ENCODE data around the gene KIFAP3.

KIFAP3 gene

DNA sequence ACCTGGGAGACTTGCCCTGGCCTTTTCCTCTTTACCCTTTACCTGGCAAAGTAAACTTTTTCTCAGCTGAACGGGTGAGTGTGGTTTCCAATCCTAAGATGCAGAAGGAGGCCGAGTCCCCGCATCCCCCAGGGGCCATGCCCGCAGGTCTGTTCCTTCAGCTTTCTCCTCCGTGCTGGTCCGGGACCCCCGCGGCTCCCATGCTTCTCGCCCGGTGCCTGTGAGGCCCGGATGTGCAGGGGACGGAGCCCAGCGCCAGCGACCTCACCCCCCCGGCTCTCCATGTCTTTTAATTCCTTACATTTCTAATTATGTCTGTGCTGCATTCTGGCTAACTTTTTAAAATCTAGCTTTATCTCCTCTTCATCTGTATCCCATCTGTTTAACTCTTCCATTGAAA lies 159.3 kb downstream of the KIFAP3 start:
- Histone ChIP-seq H3K4me2 (ENCODE audit: low read length) (no peak overlapping the region), H3K4me1 (ENCODE audit: control insufficient read depth, low read length) (no peaks in the 10 kb centered on the region), H3K9me2 (replicated peaks; ENCODE audit: control insufficient read depth, low read length) (no peaks in the 10 kb centered on the region), H3K9me3 (ENCODE audit: control insufficient read depth, insufficient read depth, low read length) (no peaks in the 10 kb centered on the region), H3K36me3 (ENCODE audit: control insufficient read depth, low read length) (no peaks in the 10 kb centered on the region), H3K79me2 (ENCODE audit: control insufficient read depth, low read length) (no peaks in the 10 kb centered on the region), H3F3A (ENCODE audit: control insufficient read depth, insufficient read depth) (no peaks in the 10 kb centered on the region), H3K27ac (ENCODE audit: low read depth, low read length) (no peak overlapping the region), H4K20me1 (ENCODE audit: control insufficient read depth, insufficient read depth, low read depth, low read length) (no peaks in the 10 kb centered on the region), H3K4me3 (ENCODE audit: low read length) (no peak overlapping the region), H3K27me3 (ENCODE audit: control insufficient read depth, low read length) (no peaks in the 10 kb centered on the region)
- no peak for TF ChIP-seq EZH2phosphoT487 (IDR thresholded peaks at IDR 0.05; ENCODE audit: borderline replicate concordance, low read length)
- TF ChIP-seq CTCF (IDR thresholded peaks at IDR 0.05; ENCODE audit: low read depth, low read length, poor library complexity, severe bottlenecking) = no peak

GRCh38 chr1:169914531-169914930 lies 160.0 kb downstream of the KIFAP3 start:
- H3K79me2 ChIP-seq (ENCODE audit: control insufficient read depth, low read length) = no peaks in the 10 kb centered on the region
- no peak for TF ChIP-seq CTCF (IDR thresholded peaks at IDR 0.05; ENCODE audit: low read depth, low read length, poor library complexity, severe bottlenecking)
- no peak for TF ChIP-seq EZH2phosphoT487 (IDR thresholded peaks at IDR 0.05; ENCODE audit: borderline replicate concordance, low read length)
- H3K27me3 ChIP-seq (ENCODE audit: control insufficient read depth, low read length) = no peaks in the 10 kb centered on the region
- no peaks in the 10 kb centered on the region for H3K36me3 ChIP-seq (ENCODE audit: control insufficient read depth, low read length)
- H3F3A ChIP-seq (ENCODE audit: control insufficient read depth, insufficient read depth) = no peaks in the 10 kb centered on the region
- no peaks in the 10 kb centered on the region for H3K9me3 ChIP-seq (ENCODE audit: control insufficient read depth, insufficient read depth, low read length)
- H3K4me1 ChIP-seq (ENCODE audit: control insufficient read depth, low read length) = no peaks in the 10 kb centered on the region
- H3K27ac ChIP-seq (ENCODE audit: low read depth, low read length) = no peak overlapping the region
- H3K9me2 ChIP-seq (replicated peaks; ENCODE audit: control insufficient read depth, low read length) = no peaks in the 10 kb centered on the region
- H3K4me3 ChIP-seq (ENCODE audit: low read length) = no peak overlapping the region
- no peak overlapping the region for H3K4me2 ChIP-seq (ENCODE audit: low read length)
- H4K20me1 ChIP-seq (ENCODE audit: control insufficient read depth, insufficient read depth, low read depth, low read length) = no peaks in the 10 kb centered on the region

DNA sequence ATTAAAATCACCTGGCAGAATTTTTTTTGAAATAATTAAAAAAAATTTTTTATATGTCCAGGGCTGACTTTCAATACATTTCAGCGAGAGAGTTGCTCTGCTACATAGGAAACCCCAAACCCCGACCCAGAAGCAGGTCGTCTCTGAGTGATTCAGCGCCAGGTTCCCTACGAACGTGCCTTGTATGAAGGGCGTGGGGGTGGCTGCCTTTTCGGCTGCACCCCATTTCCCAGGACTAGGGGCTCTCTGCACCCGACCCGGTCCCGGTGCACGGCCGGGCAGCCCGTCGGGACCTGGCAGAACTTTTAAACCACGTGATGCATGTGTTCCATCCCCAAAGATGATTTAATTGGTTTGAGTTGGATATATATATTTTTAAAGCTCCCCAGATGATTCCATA lies 165.0 kb downstream of the KIFAP3 start:
- TF ChIP-seq EZH2phosphoT487 (IDR thresholded peaks at IDR 0.05; ENCODE audit: borderline replicate concordance, low read length) = no peak
- TF ChIP-seq CTCF (IDR thresholded peaks at IDR 0.05; ENCODE audit: low read depth, low read length, poor library complexity, severe bottlenecking) = no peak
- Histone ChIP-seq H3K4me2 (ENCODE audit: low read length) (no peak overlapping the region), H3K9me2 (replicated peaks; ENCODE audit: control insufficient read depth, low read length) (no peaks in the 10 kb centered on the region), H3K79me2 (ENCODE audit: control insufficient read depth, low read length) (no peaks in the 10 kb centered on the region), H3K36me3 (ENCODE audit: control insufficient read depth, low read length) (no peaks in the 10 kb centered on the region), H3K27ac (ENCODE audit: low read depth, low read length) (no peak overlapping the region), H3K27me3 (ENCODE audit: control insufficient read depth, low read length) (no peaks in the 10 kb centered on the region), H3K4me1 (ENCODE audit: control insufficient read depth, low read length) (no peaks in the 10 kb centered on the region), H3K4me3 (ENCODE audit: low read length) (no peak overlapping the region), H4K20me1 (ENCODE audit: control insufficient read depth, insufficient read depth, low read depth, low read length) (no peaks in the 10 kb centered on the region), H3K9me3 (ENCODE audit: control insufficient read depth, insufficient read depth, low read length) (no peaks in the 10 kb centered on the region), H3F3A (ENCODE audit: control insufficient read depth, insufficient read depth) (no peaks in the 10 kb centered on the region)

DNA sequence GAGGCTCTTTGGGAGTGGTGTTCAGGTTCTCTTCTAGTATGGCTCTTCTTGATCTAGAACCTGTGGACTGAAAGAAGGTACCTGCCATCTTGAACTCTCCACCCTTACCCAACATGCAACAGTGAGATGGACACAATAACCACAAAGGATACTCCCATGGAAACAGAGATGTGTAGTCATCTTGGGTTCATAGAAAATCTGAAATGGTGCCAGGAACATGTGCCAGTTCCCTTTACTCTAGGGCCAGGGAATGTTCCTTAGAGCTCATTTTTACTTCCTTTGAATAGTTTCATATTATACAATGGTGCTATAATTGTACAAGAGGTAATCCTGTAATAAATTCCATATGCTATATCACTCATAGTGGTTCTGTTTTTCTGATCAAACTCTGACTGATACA lies 167.6 kb downstream of the KIFAP3 start:
- Histone ChIP-seq H3K27me3 (ENCODE audit: control insufficient read depth, low read length) (peaks cover 5% of the 10 kb centered on the region), H3K4me1 (ENCODE audit: control insufficient read depth, low read length) (no peaks in the 10 kb centered on the region), H3K4me3 (ENCODE audit: low read length) (no peak overlapping the region), H3K9me2 (replicated peaks; ENCODE audit: control insufficient read depth, low read length) (no peaks in the 10 kb centered on the region), H3K27ac (ENCODE audit: low read depth, low read length) (no peak overlapping the region), H3K79me2 (ENCODE audit: control insufficient read depth, low read length) (no peaks in the 10 kb centered on the region), H3K9me3 (ENCODE audit: control insufficient read depth, insufficient read depth, low read length) (no peaks in the 10 kb centered on the region), H4K20me1 (ENCODE audit: control insufficient read depth, insufficient read depth, low read depth, low read length) (no peaks in the 10 kb centered on the region), H3F3A (ENCODE audit: control insufficient read depth, insufficient read depth) (no peaks in the 10 kb centered on the region), H3K4me2 (ENCODE audit: low read length) (no peak overlapping the region), H3K36me3 (ENCODE audit: control insufficient read depth, low read length) (no peaks in the 10 kb centered on the region)
- TF ChIP-seq CTCF (IDR thresholded peaks at IDR 0.05; ENCODE audit: low read depth, low read length, poor library complexity, severe bottlenecking) (no peak), EZH2phosphoT487 (IDR thresholded peaks at IDR 0.05; ENCODE audit: borderline replicate concordance, low read length) (no peak)
